OCI-LY1 (cell line): Measurements from ENCODE around the gene POLE3.
A peak's percentile ranks its signal among the peaks of the same experiment; 100 is the strongest.

ENCODE experiments used
- H2AFZ ChIP-seq: fragments of 200-600 bp; sonication (generic), shearing (Covaris generic); 2 replicates; pipeline ENCODE4 v1.6.0; 2014; ENCODE audit warnings: antibody characterized with exemption, mild to moderate bottlenecking, low read length
- H3F3A ChIP-seq: fragments of 200-600 bp; sonication (generic), shearing (Covaris generic); 2 replicates; pipeline ENCODE4 v1.6.0; 2014; ENCODE audit warnings: mild to moderate bottlenecking, antibody characterized with exemption, low read length, moderate library complexity; ENCODE audit not compliant: insufficient read depth
- H3K27ac ChIP-seq: fragments of 200-600 bp; sonication (generic); 2 replicates; pipeline ENCODE4 v1.5.1; 2014; ENCODE audit warnings: low read length, mixed run types, mild to moderate bottlenecking, low read depth; ENCODE audit not compliant: poor library complexity, severe bottlenecking
- H3K27me3 ChIP-seq: fragments of 200-600 bp; sonication (generic); 2 replicates; pipeline ENCODE4 v1.6.0; 2014; ENCODE audit warnings: antibody characterized with exemption, mild to moderate bottlenecking, low read length, moderate library complexity; ENCODE audit not compliant: insufficient read depth
- H3K36me3 ChIP-seq: fragments of 200-600 bp; sonication (generic); 2 replicates; pipeline ENCODE4 v1.6.1; 2014; ENCODE audit warnings: mild to moderate bottlenecking, antibody characterized with exemption, low read length, moderate library complexity, mixed read lengths; ENCODE audit not compliant: insufficient read depth
- H3K4me1 ChIP-seq: fragments of 200-600 bp; sonication (generic); 2 replicates; pipeline ENCODE4 v1.5.1; 2014; ENCODE audit warnings: mild to moderate bottlenecking, low read length, moderate library complexity; ENCODE audit not compliant: insufficient read depth, severe bottlenecking
- H3K4me2 ChIP-seq: fragments of 200-600 bp; sonication (generic), shearing (Covaris generic); 2 replicates; pipeline ENCODE4 v1.6.1; 2014; ENCODE audit warnings: low read length
- H3K4me3 ChIP-seq: fragments of 200-600 bp; sonication (generic); 2 replicates; pipeline ENCODE4 v1.5.1; 2014; ENCODE audit warnings: low read length, low read depth, mild to moderate bottlenecking, mixed read lengths; ENCODE audit not compliant: poor library complexity, severe bottlenecking
- H3K79me2 ChIP-seq: fragments of 200-600 bp; shearing (Covaris generic); 2 replicates; pipeline ENCODE4 v1.6.1; 2016; ENCODE audit warnings: mixed run types, low read length, mixed read lengths; ENCODE audit not compliant: insufficient read depth
- H3K9ac ChIP-seq: fragments of 200-600 bp; sonication (generic), shearing (Covaris generic); 2 replicates; pipeline ENCODE4 v1.6.1; 2014; ENCODE audit warnings: mild to moderate bottlenecking, low read length, mixed read lengths
- H3K9me2 ChIP-seq: fragments of 200-600 bp; sonication (generic), shearing (Covaris generic); 2 replicates; pipeline ENCODE4 v1.6.1; 2014; ENCODE audit warnings: low read depth, mild to moderate bottlenecking, low read length, mixed read lengths
- H3K9me3 ChIP-seq: fragments of 200-600 bp; shearing (Covaris generic); 2 replicates; pipeline ENCODE4 v1.6.1; 2014; ENCODE audit warnings: low read length, mixed read lengths
- H4K20me1 ChIP-seq: fragments of 200-600 bp; sonication (generic), shearing (Covaris generic); 2 replicates; pipeline ENCODE4 v1.6.0; 2016; ENCODE audit warnings: mild to moderate bottlenecking, low read length; ENCODE audit not compliant: insufficient read depth
- CTCF ChIP-seq: fragments of 200-600 bp; sonication (generic), shearing (Covaris generic); IDR thresholded peaks from 2 replicates; pipeline ENCODE4 v1.5.1; 2017; ENCODE audit warnings: mild to moderate bottlenecking, antibody characterized with exemption, low read length, moderate library complexity, mixed read lengths
- EZH2 ChIP-seq: fragments of 200-600 bp; sonication (generic), shearing (Covaris generic); IDR thresholded peaks from 2 replicates; pipeline ENCODE4 v1.8.0; 2017; ENCODE audit warnings: borderline replicate concordance, mixed run types, mild to moderate bottlenecking, antibody characterized with exemption, low read length, moderate library complexity, mixed read lengths

Gene POLE3

GRCh38 chr9:113452113-113452605 lies 41.7 kb upstream of the POLE3 start:
- no peaks in the 10 kb centered on the region for H3K36me3 ChIP-seq

GRCh38 chr9:113449376-113449775 lies 38.9 kb upstream of the POLE3 start:
- no peak for TF ChIP-seq EZH2
- TF ChIP-seq CTCF: no peak
- H3K9ac ChIP-seq: no peak overlapping the region
- no peak overlapping the region for H3K4me3 ChIP-seq
- H3K27ac ChIP-seq: no peak overlapping the region
- no peaks in the 10 kb centered on the region for H3K9me2 ChIP-seq
- H3K9me3 ChIP-seq: no peaks in the 10 kb centered on the region
- H2AFZ ChIP-seq: no peak overlapping the region
- H3K4me1 ChIP-seq: no peaks in the 10 kb centered on the region
- no peaks in the 10 kb centered on the region for H4K20me1 ChIP-seq
- H3K27me3 ChIP-seq: no peaks in the 10 kb centered on the region
- no peak overlapping the region for H3K4me2 ChIP-seq
- no peaks in the 10 kb centered on the region for H3F3A ChIP-seq
- H3K79me2 ChIP-seq: no peaks in the 10 kb centered on the region
- no peaks in the 10 kb centered on the region for H3K36me3 ChIP-seq

More at GRCh38 chr9:113452113-113452605, 41.7 kb upstream of the POLE3 start:
- H2AFZ ChIP-seq: no peak overlapping the region
- no peaks in the 10 kb centered on the region for H3K79me2 ChIP-seq
- no peak overlapping the region for H3K27ac ChIP-seq
- no peak for TF ChIP-seq CTCF
- TF ChIP-seq EZH2: no peak
- no peaks in the 10 kb centered on the region for H3K9me2 ChIP-seq
- no peaks in the 10 kb centered on the region for H3K9me3 ChIP-seq
- H3K27me3 ChIP-seq: no peaks in the 10 kb centered on the region
- no peak overlapping the region for H3K9ac ChIP-seq
- no peaks in the 10 kb centered on the region for H3K4me1 ChIP-seq
- no peak overlapping the region for H3K4me2 ChIP-seq
- no peaks in the 10 kb centered on the region for H4K20me1 ChIP-seq
- H3K4me3 ChIP-seq: no peak overlapping the region
- no peaks in the 10 kb centered on the region for H3F3A ChIP-seq

GRCh38 chr9:113446323-113446740 lies 35.9 kb upstream of the POLE3 start:
- no peak overlapping the region for H3K4me2 ChIP-seq
- TF ChIP-seq CTCF (peak; percentile 74), EZH2 (no peak)

More at GRCh38 chr9:113446323-113446740, 35.9 kb upstream of the POLE3 start:
- Histone ChIP-seq H3K4me1 (no peaks in the 10 kb centered on the region), H4K20me1 (no peaks in the 10 kb centered on the region), H3K9me2 (no peaks in the 10 kb centered on the region), H3K27ac (no peak overlapping the region), H2AFZ (no peak overlapping the region), H3K36me3 (no peaks in the 10 kb centered on the region), H3K9ac (no peak overlapping the region), H3K27me3 (no peaks in the 10 kb centered on the region), H3F3A (no peaks in the 10 kb centered on the region), H3K4me3 (no peak overlapping the region), H3K9me3 (no peaks in the 10 kb centered on the region), H3K79me2 (no peaks in the 10 kb centered on the region)
